Skeletal muscle tissue (tissue), 4 donors: ENCODE measurements around the gene RRAS2. TPM values are rescaled to one million over a fixed set of nuclear protein-coding genes. Genes with fewer than 3 reads are reported as not detected.

Source experiments
- H3K27ac ChIP-seq: one replicate; pipeline ENCODE4 v1.7.0; 2013; ENCODE audit warnings: mild to moderate bottlenecking, low read depth, low read length, inconsistent platforms
- H3K27me3 ChIP-seq, 3 donors: one replicate each; pipeline ENCODE4 v1.7.0; 2013; ENCODE audit warnings: low read length in 3 of 3; ENCODE audit not compliant: control insufficient read depth in 3 of 3, insufficient read depth in 3 of 3
- H3K36me3 ChIP-seq, 3 donors: one replicate each; pipeline ENCODE4 v1.7.0; 2013; ENCODE audit warnings: low read length in 3 of 3; ENCODE audit not compliant: control insufficient read depth in 3 of 3, insufficient read depth in 3 of 3
- H3K4me1 ChIP-seq, 3 donors: one replicate each; pipeline ENCODE4 v1.7.0; 2013; ENCODE audit warnings: low read length in 3 of 3, mild to moderate bottlenecking in 3 of 3; ENCODE audit not compliant: control insufficient read depth in 3 of 3, insufficient read depth in 3 of 3
- H3K4me3 ChIP-seq, 3 donors: one replicate each; pipeline ENCODE4 v1.7.0; 2013; ENCODE audit warnings: low read length in 3 of 3
- H3K9ac ChIP-seq, 3 donors: one replicate each; pipeline ENCODE4 v1.7.0; 2013; ENCODE audit warnings: low read length in 3 of 3, mild to moderate bottlenecking in 3 of 3, moderate library complexity in 2 of 3, low read depth in 1 of 3
- H3K9me3 ChIP-seq, 3 donors: one replicate each; pipeline ENCODE4 v1.7.0; 2013; ENCODE audit warnings: low read length in 3 of 3; ENCODE audit not compliant: control insufficient read depth in 3 of 3
- total RNA-seq: library from RNA; depleted of rRNA; stranded (reverse); fragments of >200 nt; gene quantifications from one replicate; pipeline ENCODE4 v1.2.3, GENCODE V29; 2014
- donor health status: Osteomylitis.

Gene RRAS2
- total RNA-seq, 1 donor from 2014 or later: 39.7 TPM

- H3K27ac ChIP-seq: peak overlapping the region; percentile 71
- H3K4me3 ChIP-seq: no peak overlapping the region
- H3K9ac ChIP-seq: peak overlapping the region; percentile 7 to 27 (median 25)
- H3K9me3 ChIP-seq: no peaks in the 10 kb centered on the region
- peaks cover 8 to 16% (median 15%) of the 10 kb centered on the region in 3 donors for H3K4me1 ChIP-seq
- H3K36me3 ChIP-seq: no peaks in the 10 kb centered on the region
- no peaks in the 10 kb centered on the region for H3K27me3 ChIP-seq
Measured at GRCh38 chr11:14373941-14374646, 15.1 kb upstream of the RRAS2 start.

GRCh38 chr11:14372011-14372410, 13.0 kb upstream of the RRAS2 start:
- no peaks in the 10 kb centered on the region for H3K9me3 ChIP-seq
- no peak overlapping the region for H3K27ac ChIP-seq
- peaks cover 8 to 16% (median 15%) of the 10 kb centered on the region in 3 donors for H3K4me1 ChIP-seq
- H3K36me3 ChIP-seq: no peaks in the 10 kb centered on the region
- H3K9ac ChIP-seq: no peak overlapping the region
- no peaks in the 10 kb centered on the region for H3K27me3 ChIP-seq
- no peak overlapping the region for H3K4me3 ChIP-seq

GRCh38 chr11:14371249-14371648, 12.3 kb upstream of the RRAS2 start:
- no peaks in the 10 kb centered on the region for H3K27me3 ChIP-seq
- no peak overlapping the region for H3K9ac ChIP-seq
- peaks cover 8 to 16% (median 15%) of the 10 kb centered on the region in 3 donors for H3K4me1 ChIP-seq
- no peak overlapping the region for H3K4me3 ChIP-seq
- H3K36me3 ChIP-seq: no peaks in the 10 kb centered on the region
- no peak overlapping the region for H3K27ac ChIP-seq
- H3K9me3 ChIP-seq: no peaks in the 10 kb centered on the region

- Histone ChIP-seq H3K4me1 (peaks cover 8 to 19% (median 16%) of the 10 kb centered on the region in 3 donors), H3K9me3 (no peaks in the 10 kb centered on the region), H3K36me3 (no peaks in the 10 kb centered on the region), H3K9ac (no peak overlapping the region), H3K27me3 (no peaks in the 10 kb centered on the region), H3K27ac (no peak overlapping the region), H3K4me3 (no peak overlapping the region)
Measured at GRCh38 chr11:14370496-14370895, 11.5 kb upstream of the RRAS2 start.

- Histone ChIP-seq H3K27ac (no peak overlapping the region), H3K9me3 (no peaks in the 10 kb centered on the region), H3K4me1 (peaks cover 9 to 14% (median 12%) of the 10 kb centered on the region in 3 donors), H3K9ac (no peak overlapping the region), H3K36me3 (no peaks in the 10 kb centered on the region), H3K27me3 (no peaks in the 10 kb centered on the region), H3K4me3 (no peak overlapping the region)
Measured at GRCh38 chr11:14369598-14369997, 10.6 kb upstream of the RRAS2 start.

GRCh38 chr11:14366936-14367335, 8.0 kb upstream of the RRAS2 start:
- Histone ChIP-seq H3K36me3 (no peaks in the 10 kb centered on the region), H3K4me1 (peaks cover 12 to 25% (median 17%) of the 10 kb centered on the region in 3 donors), H3K27me3 (no peaks in the 10 kb centered on the region), H3K4me3 (no peak overlapping the region), H3K27ac (no peak overlapping the region), H3K9ac (no peak overlapping the region), H3K9me3 (no peaks in the 10 kb centered on the region)

GRCh38 chr11:14364322-14364721, 5.3 kb upstream of the RRAS2 start:
- Histone ChIP-seq H3K27me3 (no peaks in the 10 kb centered on the region), H3K36me3 (no peaks in the 10 kb centered on the region), H3K9ac (peak overlapping the region; percentile 3 to 72 (median 65)), H3K4me1 (peaks cover 12 to 29% (median 19%) of the 10 kb centered on the region in 3 donors), H3K4me3 (peak overlapping the region in 1 of 3 donors; percentile 35), H3K27ac (peak overlapping the region; percentile 89), H3K9me3 (no peaks in the 10 kb centered on the region)

- no peaks in the 10 kb centered on the region for H3K9me3 ChIP-seq
- no peak overlapping the region for H3K4me3 ChIP-seq
- H3K36me3 ChIP-seq: no peaks in the 10 kb centered on the region
- H3K27me3 ChIP-seq: no peaks in the 10 kb centered on the region
- peaks cover 14 to 35% (median 22%) of the 10 kb centered on the region in 3 donors for H3K4me1 ChIP-seq
- H3K9ac ChIP-seq: peak overlapping the region; percentile 16 to 61 (median 57)
- peak overlapping the region; percentile 89 for H3K27ac ChIP-seq
Measured at GRCh38 chr11:14362611-14363010, 3.6 kb upstream of the RRAS2 start.

- H3K9ac ChIP-seq: peak overlapping the region in 1 of 3 donors; percentile 57
- no peak overlapping the region for H3K4me3 ChIP-seq
- H3K27me3 ChIP-seq: no peaks in the 10 kb centered on the region
- H3K4me1 ChIP-seq: peaks cover 15 to 35% (median 22%) of the 10 kb centered on the region in 3 donors
- H3K27ac ChIP-seq: peak overlapping the region; percentile 89
- H3K36me3 ChIP-seq: no peaks in the 10 kb centered on the region
- H3K9me3 ChIP-seq: no peaks in the 10 kb centered on the region
Measured at GRCh38 chr11:14361951-14362350, 3.0 kb upstream of the RRAS2 start.

- no peaks in the 10 kb centered on the region for H3K36me3 ChIP-seq
- peaks cover 15 to 35% (median 22%) of the 10 kb centered on the region in 3 donors for H3K4me1 ChIP-seq
- H3K27me3 ChIP-seq: no peaks in the 10 kb centered on the region
- H3K27ac ChIP-seq: no peak overlapping the region
- H3K9me3 ChIP-seq: no peaks in the 10 kb centered on the region
- H3K4me3 ChIP-seq: no peak overlapping the region
- no peak overlapping the region for H3K9ac ChIP-seq
Measured at GRCh38 chr11:14360976-14361375, 2.0 kb upstream of the RRAS2 start.
